ENCODE measurements around the gene NTRK2. TPM values are rescaled to one million over a fixed set of nuclear protein-coding genes. Genes with fewer than 3 reads are reported as not detected.

Gene NTRK2
- total and polyA plus RNA-seq, 12 donors, result 0.43 to 5.6 (median 2.1) TPM

DNA sequence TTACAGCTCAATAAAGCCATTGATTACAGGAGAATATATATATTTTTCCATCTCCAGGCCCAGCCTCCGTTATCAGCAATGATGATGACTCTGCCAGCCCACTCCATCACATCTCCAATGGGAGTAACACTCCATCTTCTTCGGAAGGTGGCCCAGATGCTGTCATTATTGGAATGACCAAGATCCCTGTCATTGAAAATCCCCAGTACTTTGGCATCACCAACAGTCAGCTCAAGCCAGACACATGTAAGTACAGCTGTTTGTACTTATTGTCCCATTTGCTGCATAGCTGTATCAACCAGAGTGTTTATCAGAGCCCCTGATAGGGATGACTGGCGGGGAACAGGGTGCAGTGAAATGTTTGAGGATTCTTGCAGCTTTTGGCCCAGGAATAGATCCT lies 197.7 kb downstream of the NTRK2 start:
- Histone ChIP-seq H3K27me3 (no peaks in the 10 kb centered on the region), H3K4me3 (no peak overlapping the region), H3K27ac (no peak overlapping the region), H3K4me1 (replicated peaks in 1 of 2) (no peaks in the 10 kb centered on the region), H3K36me3 (replicated peaks in 1 of 2) (no peaks in the 10 kb centered on the region), H3K9me3 (replicated peaks in 1 of 3) (no peaks in the 10 kb centered on the region)
- TF ChIP-seq POLR2A (IDR thresholded peaks at IDR 0.05), result no peak
- TF ChIP-seq, protein P1, sequence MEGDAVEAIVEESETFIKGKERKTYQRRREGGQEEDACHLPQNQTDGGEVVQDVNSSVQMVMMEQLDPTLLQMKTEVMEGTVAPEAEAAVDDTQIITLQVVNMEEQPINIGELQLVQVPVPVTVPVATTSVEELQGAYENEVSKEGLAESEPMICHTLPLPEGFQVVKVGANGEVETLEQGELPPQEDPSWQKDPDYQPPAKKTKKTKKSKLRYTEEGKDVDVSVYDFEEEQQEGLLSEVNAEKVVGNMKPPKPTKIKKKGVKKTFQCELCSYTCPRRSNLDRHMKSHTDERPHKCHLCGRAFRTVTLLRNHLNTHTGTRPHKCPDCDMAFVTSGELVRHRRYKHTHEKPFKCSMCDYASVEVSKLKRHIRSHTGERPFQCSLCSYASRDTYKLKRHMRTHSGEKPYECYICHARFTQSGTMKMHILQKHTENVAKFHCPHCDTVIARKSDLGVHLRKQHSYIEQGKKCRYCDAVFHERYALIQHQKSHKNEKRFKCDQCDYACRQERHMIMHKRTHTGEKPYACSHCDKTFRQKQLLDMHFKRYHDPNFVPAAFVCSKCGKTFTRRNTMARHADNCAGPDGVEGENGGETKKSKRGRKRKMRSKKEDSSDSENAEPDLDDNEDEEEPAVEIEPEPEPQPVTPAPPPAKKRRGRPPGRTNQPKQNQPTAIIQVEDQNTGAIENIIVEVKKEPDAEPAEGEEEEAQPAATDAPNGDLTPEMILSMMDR (IDR thresholded peaks at IDR 0.05), result no peak
- DNase-seq, result no peak
- intact Hi-C loops (cut with DNase I), result no loop called here
- 76 to 95% (median 88%) methylated on average over 3 of the region's 3 CpGs for WGBS, 4 donors

DNA sequence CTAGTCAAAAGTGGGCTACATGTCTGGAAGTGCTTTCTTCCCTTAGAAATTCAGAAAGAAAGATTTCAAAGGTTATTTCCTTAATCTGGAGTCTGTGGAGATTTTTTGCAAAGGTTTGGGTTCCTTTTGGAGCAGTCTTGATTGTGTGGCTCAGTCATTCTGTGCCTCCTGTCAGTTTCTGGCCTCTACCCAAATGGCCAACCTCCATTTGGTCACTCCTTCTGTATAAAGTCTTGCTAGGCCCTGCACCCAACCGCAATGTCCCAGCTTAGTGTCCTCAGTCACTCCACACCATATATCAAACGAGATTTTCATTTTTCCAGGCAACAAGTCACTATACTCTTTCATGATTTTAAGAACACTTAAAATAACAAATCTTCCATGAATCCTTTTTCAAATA lies 199.6 kb downstream of the NTRK2 start:
- no peak for TF ChIP-seq POLR2A (IDR thresholded peaks at IDR 0.05)
- TF ChIP-seq, protein P1 (IDR thresholded peaks at IDR 0.05), result no peak
- intact Hi-C loops (cut with DNase I), result no loop called here
- Histone ChIP-seq H3K27me3 (no peaks in the 10 kb centered on the region), H3K9me3 (replicated peaks in 1 of 3) (no peaks in the 10 kb centered on the region), H3K4me1 (replicated peaks in 1 of 2) (peaks cover 0 to under 1% of the 10 kb centered on the region in 2 donors), H3K27ac (no peak overlapping the region), H3K36me3 (replicated peaks in 1 of 2) (no peaks in the 10 kb centered on the region), H3K4me3 (no peak overlapping the region)
- no peak for DNase-seq
- 83 to 93% (median 88%) methylated on average over 2 of the region's 2 CpGs for WGBS, 4 donors

DNA sequence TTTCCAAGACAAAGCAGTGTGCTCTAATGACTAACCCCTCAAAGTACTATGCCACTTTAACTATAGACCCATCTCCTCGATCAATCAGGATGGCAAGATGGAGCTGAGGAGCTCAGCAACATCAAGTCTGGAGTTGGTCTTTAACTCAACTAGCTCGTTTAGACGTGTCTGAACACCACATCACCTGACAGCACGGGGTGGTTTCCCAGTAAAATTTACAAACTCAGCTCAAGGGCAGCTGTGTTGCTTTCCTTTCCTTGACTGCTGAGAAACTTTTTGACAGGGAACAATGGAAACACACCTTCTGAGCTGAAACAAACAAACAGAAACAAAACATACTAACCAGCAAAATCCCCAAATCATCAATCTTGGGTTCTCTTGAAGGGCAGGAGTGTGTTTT lies 202.5 kb downstream of the NTRK2 start:
- Histone ChIP-seq H3K27ac (no peak overlapping the region), H3K9me3 (replicated peaks in 1 of 3) (no peaks in the 10 kb centered on the region), H3K27me3 (no peaks in the 10 kb centered on the region), H3K4me3 (no peak overlapping the region), H3K36me3 (replicated peaks in 1 of 2) (no peaks in the 10 kb centered on the region), H3K4me1 (replicated peaks in 1 of 2) (peaks cover 0 to 10% of the 10 kb centered on the region in 2 donors)
- TF ChIP-seq, protein P1 (IDR thresholded peaks at IDR 0.05), result no peak
- no peak for TF ChIP-seq POLR2A (IDR thresholded peaks at IDR 0.05)
- intact Hi-C loops (cut with DNase I), result no loop called here
- WGBS, 4 donors, result 73 to 86% (median 80%) methylated on average over 4 of the region's 4 CpGs
- DNase-seq, result no peak

DNA sequence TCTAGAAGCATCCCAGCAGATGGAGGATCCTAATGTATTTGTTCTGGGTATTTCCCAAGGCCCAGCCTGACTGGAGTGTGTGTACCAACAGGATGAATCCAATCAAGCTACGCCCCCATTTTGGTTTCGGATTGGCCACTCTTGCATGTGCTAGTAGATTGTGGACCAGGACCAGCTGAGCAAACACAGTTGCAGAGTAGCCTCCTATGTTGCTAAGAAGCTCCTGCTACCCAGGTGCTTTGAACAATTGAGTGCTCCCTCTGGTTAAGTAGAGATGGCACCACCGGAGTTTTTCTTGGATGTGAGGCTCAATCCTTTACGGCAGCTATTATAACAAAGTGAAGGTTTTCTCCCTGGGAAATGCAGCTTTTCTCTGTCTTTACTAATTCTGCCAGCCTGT lies 204.5 kb downstream of the NTRK2 start:
- no peak for DNase-seq
- Histone ChIP-seq H3K9me3 (replicated peaks in 1 of 3) (no peaks in the 10 kb centered on the region), H3K27ac (peak overlapping the region in 2 of 5 donors; percentile 14 to 52), H3K27me3 (no peaks in the 10 kb centered on the region), H3K4me3 (no peak overlapping the region), H3K4me1 (replicated peaks in 1 of 2) (peaks cover 0 to 10% of the 10 kb centered on the region in 2 donors), H3K36me3 (replicated peaks in 1 of 2) (no peaks in the 10 kb centered on the region)
- intact Hi-C loops (cut with DNase I), result no loop called here
- no peak for TF ChIP-seq POLR2A (IDR thresholded peaks at IDR 0.05)
- TF ChIP-seq, protein P1 (IDR thresholded peaks at IDR 0.05), result no peak
- WGBS, 4 donors, result 89 to 98% (median 92%) methylated on average over 4 of the region's 4 CpGs
